ENCODE measurements around the gene ULBP2.
"Not testable (repeated sequence)": the region's sequence is repeated elsewhere in the genome, so short reads cannot be mapped to it uniquely, and the experiment has no call there.

Gene ULBP2

GRCh38 chr6:149953390-149953789 lies 11.6 kb downstream of the ULBP2 start:
- FAIRE-seq = not testable (repeated sequence)

GRCh38 chr6:149953934-149954327 lies 12.1 kb downstream of the ULBP2 start:
- not testable (repeated sequence) for FAIRE-seq

- not testable (repeated sequence) for FAIRE-seq
Measured at GRCh38 chr6:149954328-149954983, 12.6 kb downstream of the ULBP2 start.

- not testable (repeated sequence) for FAIRE-seq
Measured at GRCh38 chr6:149954984-149955653, 13.3 kb downstream of the ULBP2 start.

GRCh38 chr6:149955654-149956317 lies 14.0 kb downstream of the ULBP2 start:
- not testable (repeated sequence) for FAIRE-seq

GRCh38 chr6:149958124-149958523 lies 16.3 kb downstream of the ULBP2 start:
- FAIRE-seq = not testable (repeated sequence)

GRCh38 chr6:149959806-149960205 lies 18.0 kb downstream of the ULBP2 start:
- FAIRE-seq = not testable (repeated sequence)

GRCh38 chr6:149960488-149960887 lies 18.7 kb downstream of the ULBP2 start:
- no peak for FAIRE-seq

GRCh38 chr6:149961728-149962425 lies 20.1 kb downstream of the ULBP2 start:
- FAIRE-seq = no peak

GRCh38 chr6:149962461-149963211 lies 20.8 kb downstream of the ULBP2 start:
- no peak for FAIRE-seq

- FAIRE-seq = no peak
Measured at GRCh38 chr6:149963212-149963461, 21.3 kb downstream of the ULBP2 start.

- no peak for FAIRE-seq
Measured at GRCh38 chr6:149963462-149964307, 21.9 kb downstream of the ULBP2 start, which contains the start of gene ULBP1. ULBP1 (plus strand) TSS chr6:149963943; CDS start chr6:149964050, 107 bp downstream.

- no peak for FAIRE-seq
Measured at GRCh38 chr6:149964308-149965193, 22.7 kb downstream of the ULBP2 start.

- FAIRE-seq = no peak
Measured at GRCh38 chr6:149965194-149966020, 23.6 kb downstream of the ULBP2 start.

GRCh38 chr6:149966319-149966718 lies 24.5 kb downstream of the ULBP2 start:
- not testable (repeated sequence) for FAIRE-seq

GRCh38 chr6:149967591-149967990 lies 25.8 kb downstream of the ULBP2 start:
- no peak for FAIRE-seq

GRCh38 chr6:149967999-149968398 lies 26.2 kb downstream of the ULBP2 start:
- FAIRE-seq = not testable (repeated sequence)

- FAIRE-seq = not testable (repeated sequence)
Measured at GRCh38 chr6:149968909-149969308, 27.1 kb downstream of the ULBP2 start.

- no peak for FAIRE-seq
Measured at GRCh38 chr6:149969635-149970034, 27.8 kb downstream of the ULBP2 start.

- FAIRE-seq = not testable (repeated sequence)
Measured at GRCh38 chr6:149974394-149974793, 32.6 kb downstream of the ULBP2 start.
